ENCODE results near the gene CRIP2.

The CRIP2 gene

DNA sequence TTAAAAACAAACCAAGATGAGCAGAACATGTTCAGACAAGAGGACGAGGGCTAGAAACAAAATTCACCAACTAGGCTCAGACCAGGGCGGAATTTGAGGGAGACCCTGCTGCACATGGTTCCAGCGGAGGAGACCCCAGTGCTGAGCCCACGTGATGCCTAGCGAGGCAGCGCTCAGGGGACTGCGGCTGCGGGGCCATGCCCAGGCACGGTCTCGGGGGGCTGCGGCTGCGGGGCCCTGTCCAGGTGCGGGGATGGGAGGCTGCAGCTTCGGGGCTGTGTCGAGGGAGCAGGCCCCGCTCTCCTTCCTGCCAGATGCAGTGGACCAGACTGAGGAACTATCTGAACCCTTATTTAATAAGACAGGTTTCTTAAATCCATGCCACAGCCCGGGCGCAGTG, 12.7 kb upstream of the CRIP2 start:
- H3K9me3 ChIP-seq (ENCODE audit: low read depth, low read length): no peaks in the 10 kb centered on the region
- no peak overlapping the region for H3K4me3 ChIP-seq
- TF ChIP-seq EZH2 (IDR thresholded peaks at IDR 0.05) (no peak), FOXP2 (optimal IDR thresholded peaks at IDR 0.05; ENCODE audit: control extremely low read depth, extremely low read length, insufficient read depth) (no peak), POLR2AphosphoS5 (IDR thresholded peaks at IDR 0.05; ENCODE audit: borderline replicate concordance, low read depth, low read length) (no peak)
- H3K9ac ChIP-seq (ENCODE audit: insufficient read length): no peak overlapping the region
- H3K36me3 ChIP-seq (ENCODE audit: insufficient read depth, low read length): peaks cover 50% of the 10 kb centered on the region; the same call in 1 of the 2 replicates
- no peak overlapping the region; the same call in 1 of the 2 replicates for H3K27ac ChIP-seq
- DNase-seq (ENCODE audit: low read depth, low spot score): no peak

DNA sequence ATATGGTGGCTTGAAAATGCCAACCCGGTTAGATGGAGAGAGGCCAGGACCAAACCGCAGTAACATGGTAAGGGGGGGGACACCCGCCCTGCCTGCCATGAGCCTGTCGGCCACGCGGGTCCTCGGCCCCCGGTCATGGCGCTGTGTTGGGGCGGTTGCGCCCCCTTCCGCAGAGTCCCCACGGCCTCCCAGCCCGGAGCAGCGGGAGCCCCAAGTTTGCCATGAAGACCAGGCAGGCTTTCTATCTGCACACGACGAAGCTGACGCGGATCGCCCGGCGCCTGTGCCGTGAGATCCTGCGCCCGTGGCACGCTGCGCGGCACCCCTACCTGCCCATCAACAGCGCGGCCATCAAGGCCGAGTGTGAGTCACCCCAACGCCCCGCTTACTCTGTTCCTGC, 10.1 kb upstream of the CRIP2 start:
- TF ChIP-seq FOXP2 (optimal IDR thresholded peaks at IDR 0.05; ENCODE audit: control extremely low read depth, extremely low read length, insufficient read depth): no peak
- no peak for TF ChIP-seq EZH2 (IDR thresholded peaks at IDR 0.05)
- TF ChIP-seq POLR2AphosphoS5 (IDR thresholded peaks at IDR 0.05; ENCODE audit: borderline replicate concordance, low read depth, low read length): no peak
- no peak overlapping the region for H3K4me3 ChIP-seq
- H3K27ac ChIP-seq: no peak overlapping the region
- no peak for DNase-seq (ENCODE audit: low read depth, low spot score)
- H3K36me3 ChIP-seq (ENCODE audit: insufficient read depth, low read length): peaks cover 59% of the 10 kb centered on the region; the same call in 1 of the 2 replicates
- H3K9ac ChIP-seq (ENCODE audit: insufficient read length): no peak overlapping the region
- no peaks in the 10 kb centered on the region for H3K9me3 ChIP-seq (ENCODE audit: low read depth, low read length)

DNA sequence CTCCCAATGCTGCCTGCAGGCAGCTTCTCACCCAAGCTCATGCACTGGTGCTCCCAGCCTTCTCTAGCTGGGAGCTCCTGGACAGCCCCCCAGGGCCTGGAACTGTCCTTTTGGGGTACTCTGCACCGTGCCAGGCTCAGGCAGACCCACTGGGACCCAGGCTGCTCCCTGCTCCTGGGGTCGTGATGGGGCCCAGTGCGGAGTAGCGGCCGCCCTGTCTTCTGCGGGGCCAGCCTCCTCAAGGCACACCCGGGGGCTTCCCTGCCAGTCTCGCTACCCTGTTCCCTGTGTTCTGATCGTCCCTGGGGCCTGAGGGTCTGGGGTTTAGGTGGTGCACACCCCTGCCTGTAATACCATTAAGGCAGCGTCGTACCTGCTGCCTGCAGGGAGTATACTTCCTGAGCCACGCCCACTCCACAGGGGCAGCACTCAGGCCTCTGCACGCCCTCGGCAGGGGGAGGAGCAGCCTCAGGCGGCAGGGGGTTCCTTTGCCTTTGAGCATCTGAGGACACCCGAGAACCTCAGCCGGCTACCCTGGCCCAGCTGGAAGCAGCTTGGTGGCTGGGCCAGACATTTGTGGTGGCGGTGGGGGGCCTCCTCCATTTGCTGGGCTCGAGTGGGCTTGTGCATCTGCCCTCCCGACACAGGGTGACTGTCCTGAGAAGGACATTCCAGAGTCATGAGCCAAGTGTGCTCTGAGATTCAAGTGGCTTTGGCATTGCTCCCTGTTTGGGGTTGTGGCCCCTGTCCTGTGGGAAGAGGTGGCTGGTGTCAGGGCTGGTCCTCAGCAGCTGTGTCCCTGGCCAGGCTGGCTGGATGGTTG, 9.2 kb upstream of the CRIP2 start:
- no peak overlapping the region for H3K4me3 ChIP-seq
- no peak for DNase-seq (ENCODE audit: low read depth, low spot score)
- H3K36me3 ChIP-seq (ENCODE audit: insufficient read depth, low read length): peaks cover 60% of the 10 kb centered on the region; the same call in 1 of the 2 replicates
- peak overlapping the region; percentile 54 for H3K27ac ChIP-seq
- no peak for TF ChIP-seq EZH2 (IDR thresholded peaks at IDR 0.05)
- no peak for TF ChIP-seq POLR2AphosphoS5 (IDR thresholded peaks at IDR 0.05; ENCODE audit: borderline replicate concordance, low read depth, low read length)
- no peak for TF ChIP-seq FOXP2 (optimal IDR thresholded peaks at IDR 0.05; ENCODE audit: control extremely low read depth, extremely low read length, insufficient read depth)
- H3K9ac ChIP-seq (ENCODE audit: insufficient read length): no peak overlapping the region
- H3K9me3 ChIP-seq (ENCODE audit: low read depth, low read length): no peaks in the 10 kb centered on the region

DNA sequence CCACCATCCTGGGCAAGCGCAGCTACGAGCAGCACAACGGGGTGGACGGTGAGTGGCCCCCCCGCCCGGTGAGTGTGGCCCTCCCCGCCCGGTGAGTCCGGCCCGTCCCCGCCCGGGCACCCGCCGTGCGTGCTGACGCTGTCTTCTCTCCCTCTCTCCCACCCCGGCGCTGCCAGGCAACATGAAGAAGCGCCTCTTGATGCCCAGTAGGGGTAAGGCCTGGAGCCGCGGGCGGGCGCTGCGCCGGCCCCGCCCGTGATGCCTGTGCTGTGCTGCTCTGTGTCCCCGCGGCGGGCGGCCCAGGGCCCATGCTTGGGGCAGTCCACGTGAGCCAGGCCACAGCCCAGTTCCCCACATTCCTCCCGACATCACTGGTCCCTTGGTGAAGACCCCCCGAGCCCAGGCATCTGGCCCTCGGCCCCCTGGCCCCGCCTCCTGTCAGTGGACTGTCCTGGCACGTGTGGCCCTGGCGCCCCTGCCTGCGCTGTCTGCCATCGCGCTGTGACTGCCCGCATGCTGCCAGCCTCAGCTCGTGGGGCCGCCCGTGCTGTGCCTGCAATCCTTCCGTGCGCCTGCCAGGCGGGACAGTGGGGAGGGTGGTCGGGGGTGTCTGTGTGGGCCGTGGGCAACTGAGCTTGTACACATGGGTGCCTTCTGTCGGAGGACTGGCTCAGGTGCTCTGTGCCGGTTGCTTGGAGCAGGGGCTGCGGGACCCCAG, 7.9 kb upstream of the CRIP2 start:
- Histone ChIP-seq H3K36me3 (ENCODE audit: insufficient read depth, low read length) (peaks cover 48% of the 10 kb centered on the region; the same call in 1 of the 2 replicates), H3K9ac (ENCODE audit: insufficient read length) (no peak overlapping the region), H3K27ac (0 out of 2 replicates have a peak overlapping the region, but pooled peaks have one; percentile 25), H3K4me3 (no peak overlapping the region), H3K9me3 (ENCODE audit: low read depth, low read length) (no peaks in the 10 kb centered on the region)
- no peak for TF ChIP-seq EZH2 (IDR thresholded peaks at IDR 0.05)
- TF ChIP-seq POLR2AphosphoS5 (IDR thresholded peaks at IDR 0.05; ENCODE audit: borderline replicate concordance, low read depth, low read length): no peak
- no peak for TF ChIP-seq FOXP2 (optimal IDR thresholded peaks at IDR 0.05; ENCODE audit: control extremely low read depth, extremely low read length, insufficient read depth)
- DNase-seq (ENCODE audit: low read depth, low spot score): no peak

DNA sequence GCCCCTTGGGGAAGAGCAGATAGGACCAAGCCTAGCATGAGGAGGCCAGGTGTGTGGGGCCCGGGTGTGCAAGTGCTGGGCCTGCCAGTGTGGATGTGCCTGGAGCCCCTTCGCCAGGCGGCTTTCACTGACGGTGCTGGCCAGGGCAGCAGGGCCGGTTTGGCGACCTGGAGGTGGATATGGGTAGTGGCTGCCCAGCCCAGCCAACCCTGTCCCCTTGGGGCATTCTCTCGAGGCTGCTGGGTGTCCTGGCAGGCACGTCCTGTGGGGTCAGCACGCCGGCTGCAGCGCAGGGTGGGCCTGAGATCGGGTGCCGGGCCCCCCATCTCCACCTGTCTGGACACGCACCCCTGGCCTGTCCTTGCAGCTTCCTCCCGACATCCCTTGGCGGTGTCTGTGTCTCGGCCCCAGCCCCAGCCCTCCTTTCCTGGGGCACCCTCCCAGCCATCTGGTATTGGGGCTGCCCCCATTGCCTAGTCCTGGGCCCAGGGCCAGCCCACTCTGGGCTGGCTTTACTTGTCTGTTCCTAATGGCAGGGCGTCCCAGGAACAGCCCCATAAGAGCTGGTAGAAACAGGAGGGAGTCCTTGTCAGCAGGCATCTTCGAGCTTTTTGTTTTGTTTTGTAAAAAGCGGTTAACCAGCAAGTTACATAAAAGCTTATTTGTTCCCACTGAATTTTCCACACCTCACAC, 7.2 kb upstream of the CRIP2 start:
- TF ChIP-seq FOXP2 (optimal IDR thresholded peaks at IDR 0.05; ENCODE audit: control extremely low read depth, extremely low read length, insufficient read depth) (no peak), EZH2 (IDR thresholded peaks at IDR 0.05) (no peak), POLR2AphosphoS5 (IDR thresholded peaks at IDR 0.05; ENCODE audit: borderline replicate concordance, low read depth, low read length) (no peak)
- Histone ChIP-seq H3K36me3 (ENCODE audit: insufficient read depth, low read length) (peaks cover 48% of the 10 kb centered on the region; the same call in 1 of the 2 replicates), H3K9ac (ENCODE audit: insufficient read length) (no peak overlapping the region), H3K9me3 (ENCODE audit: low read depth, low read length) (no peaks in the 10 kb centered on the region), H3K4me3 (no peak overlapping the region), H3K27ac (peak overlapping the region; percentile 47)
- DNase-seq (ENCODE audit: low read depth, low spot score): no peak

DNA sequence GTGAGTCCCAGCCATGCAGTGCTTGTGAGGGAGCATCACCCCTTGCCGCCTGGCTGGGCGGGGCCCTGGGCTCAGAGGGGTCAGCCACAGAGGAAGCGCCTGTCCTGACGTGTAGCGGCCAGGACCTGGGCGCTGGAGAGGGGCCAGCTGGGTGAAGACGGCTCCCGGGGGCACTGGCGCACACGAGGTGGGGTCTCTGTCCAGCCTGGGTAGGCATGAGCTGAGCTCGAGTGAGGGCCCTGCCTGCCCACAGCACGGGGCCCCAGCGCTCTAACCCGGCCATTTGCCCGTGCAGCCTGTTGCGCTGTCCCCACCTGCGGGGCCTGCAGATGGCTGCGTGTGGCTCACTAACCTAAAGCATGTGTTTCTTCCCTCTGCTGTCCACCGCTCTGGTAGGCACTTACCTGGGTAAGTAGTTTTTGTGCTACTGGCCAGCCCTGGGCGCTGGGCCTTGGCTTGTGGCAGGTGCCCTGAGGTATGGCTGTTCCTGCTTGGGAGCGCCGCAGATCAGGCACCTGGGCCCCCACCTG, 6.6 kb upstream of the CRIP2 start:
- no peak for TF ChIP-seq FOXP2 (optimal IDR thresholded peaks at IDR 0.05; ENCODE audit: control extremely low read depth, extremely low read length, insufficient read depth)
- no peak for TF ChIP-seq POLR2AphosphoS5 (IDR thresholded peaks at IDR 0.05; ENCODE audit: borderline replicate concordance, low read depth, low read length)
- no peak for TF ChIP-seq EZH2 (IDR thresholded peaks at IDR 0.05)
- H3K9me3 ChIP-seq (ENCODE audit: low read depth, low read length): no peaks in the 10 kb centered on the region
- DNase-seq (ENCODE audit: low read depth, low spot score): no peak
- H3K36me3 ChIP-seq (ENCODE audit: insufficient read depth, low read length): peaks cover 45% of the 10 kb centered on the region; the same call in 1 of the 2 replicates
- H3K4me3 ChIP-seq: no peak overlapping the region
- H3K9ac ChIP-seq (ENCODE audit: insufficient read length): no peak overlapping the region
- peak overlapping the region; percentile 47 for H3K27ac ChIP-seq

DNA sequence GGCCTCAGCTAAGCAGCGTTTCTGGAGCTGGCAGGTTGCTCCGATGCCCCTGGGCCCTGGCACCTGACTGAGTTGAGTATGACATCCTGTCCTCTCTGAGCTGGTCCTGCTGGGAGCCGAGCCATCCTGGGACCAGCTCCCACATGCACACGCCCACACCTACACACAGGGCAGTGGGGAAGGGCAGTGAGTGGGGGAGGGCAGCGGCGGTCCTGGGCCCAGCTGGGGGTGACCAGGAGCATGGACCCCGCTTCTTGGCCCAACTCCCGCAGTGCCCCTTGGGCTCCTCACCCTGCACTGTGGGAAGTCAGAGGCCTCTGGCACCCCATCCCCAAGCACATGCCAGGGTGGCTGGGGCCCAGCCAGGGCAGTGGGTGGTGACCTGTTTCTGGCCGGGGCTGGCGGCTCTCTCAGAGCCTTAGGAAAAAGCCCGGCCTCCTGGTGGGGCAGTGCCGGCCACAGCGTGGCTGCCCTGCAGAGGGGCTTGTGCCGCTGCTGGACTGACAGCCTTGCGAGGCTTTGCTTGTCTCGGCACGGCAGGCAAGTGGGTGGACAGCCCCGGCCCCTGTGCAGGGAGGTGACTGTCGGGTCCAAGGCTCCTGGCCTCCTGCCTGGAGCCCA, 5.9 kb upstream of the CRIP2 start:
- no peak for DNase-seq (ENCODE audit: low read depth, low spot score)
- Histone ChIP-seq H3K36me3 (ENCODE audit: insufficient read depth, low read length) (peaks cover 38% of the 10 kb centered on the region; the same call in 1 of the 2 replicates), H3K27ac (no peak overlapping the region), H3K9ac (ENCODE audit: insufficient read length) (no peak overlapping the region), H3K9me3 (ENCODE audit: low read depth, low read length) (no peaks in the 10 kb centered on the region), H3K4me3 (no peak overlapping the region)
- TF ChIP-seq EZH2 (IDR thresholded peaks at IDR 0.05) (no peak), POLR2AphosphoS5 (IDR thresholded peaks at IDR 0.05; ENCODE audit: borderline replicate concordance, low read depth, low read length) (no peak), FOXP2 (optimal IDR thresholded peaks at IDR 0.05; ENCODE audit: control extremely low read depth, extremely low read length, insufficient read depth) (no peak)
